GM12878 (cell line): ENCODE data around the gene PLXND1. TPM values are rescaled to one million over a fixed set of nuclear protein-coding genes. Genes with fewer than 3 reads are reported as not detected.

Experiments
- ATAC-seq: fragments of 200-7000 bp; cut with Tn5 transposase; 3 replicates; pipeline ENCODE4 v1.9.1; 2020; ENCODE audit warnings: mild to moderate bottlenecking, moderate library complexity
- BruUV-seq: library from RNA; stranded (reverse); fragments of 400-500 nt; replicated peaks from 2 replicates; lab custom pipeline; 2021; lab: Mats Ljungman, UMichigan
- CTCF ChIA-PET: fragments of 300-600 bp; sonication (Branson Sonifier 250); formaldehyde crosslinking; extraction: SDS; loops from one replicate; lab custom pipeline; 2021; ENCODE audit warnings: inconsistent platforms; lab: Yijun Ruan, JAX
- POLR2A ChIA-PET: fragments of 350-600 bp; formaldehyde crosslinking; extraction: SDS; loops from one replicate; lab custom pipeline; 2021; ENCODE audit warnings: inconsistent platforms; lab: Charles Lee
- RAD21 ChIA-PET: fragments of 300-600 bp; sonication (Branson Sonifier 250); formaldehyde crosslinking; loops from one replicate; lab custom pipeline; 2023; ENCODE audit warnings: antibody characterized with exemption; ENCODE audit not compliant: unreplicated experiment; lab: Charles Lee
- SMC1A ChIA-PET: fragments of 300-600 bp; sonication (Branson Sonifier 250); formaldehyde crosslinking; loops from one replicate; lab custom pipeline; 2023; ENCODE audit not compliant: unreplicated experiment, uncharacterized antibody; lab: Charles Lee
- DNase-seq: peaks from one replicate; pipeline ENCODE4 v3.0.0-alpha.2; 2011; ENCODE audit warnings: low read depth, low spot score
- FAIRE-seq: peaks from 3 replicates; lab custom pipeline; 2011; peaks lifted over from hg19 to GRCh38; lab: Jason Lieb, UNC
- H2AFZ ChIP-seq: 2 replicates; pipeline ENCODE4 v1.6.0; 2011; ENCODE audit warnings: low read depth, low read length, control low read depth; ENCODE audit not compliant: control insufficient read depth
- H3K27ac ChIP-seq: 2 replicates; pipeline ENCODE4 v1.5.1; 2011; ENCODE audit warnings: control low read depth; ENCODE audit not compliant: control insufficient read depth, insufficient read depth
- H3K27me3 ChIP-seq, 2 experiments: replicated peaks in 1 of 2; 2 replicates each; pipeline versions ENCODE4 v1.6.0 to v1.6.1; 2011; ENCODE audit warnings: low read length in 1 of 2; ENCODE audit not compliant: control insufficient read depth in 2 of 2, insufficient read depth in 2 of 2
- H3K36me3 ChIP-seq, 2 experiments: 2 replicates each; pipeline ENCODE4 v1.5.1; 2011; ENCODE audit warnings: low read length in 1 of 2; ENCODE audit not compliant: control insufficient read depth in 2 of 2, insufficient read depth in 2 of 2
- H3K4me1 ChIP-seq: 2 replicates; pipeline ENCODE4 v1.6.1; 2011; ENCODE audit warnings: mild to moderate bottlenecking, low read length, moderate library complexity, mixed read lengths; ENCODE audit not compliant: control insufficient read depth, insufficient read depth
- H3K4me2 ChIP-seq: 2 replicates; pipeline ENCODE4 v1.6.0; 2011; ENCODE audit warnings: control low read depth; ENCODE audit not compliant: control insufficient read depth, insufficient read depth
- H3K4me3 ChIP-seq: fragments of 200-600 bp; sonication (generic); 2 replicates; pipeline ENCODE4 v1.5.1; 2016
- H3K79me2 ChIP-seq: 2 replicates; pipeline ENCODE4 v1.6.0; 2011; ENCODE audit warnings: low read length; ENCODE audit not compliant: control insufficient read depth, insufficient read depth
- H3K9ac ChIP-seq: 2 replicates; pipeline ENCODE4 v1.8.0; 2011; ENCODE audit warnings: low read length, control low read depth, mixed read lengths; ENCODE audit not compliant: control insufficient read depth, insufficient read depth
- H3K9me3 ChIP-seq: replicated peaks from 3 replicates; pipeline ENCODE4 v1.5.1; 2011; ENCODE audit warnings: mild to moderate bottlenecking, low read length; ENCODE audit not compliant: control insufficient read depth, insufficient read depth
- H4K20me1 ChIP-seq: 2 replicates; pipeline ENCODE4 v1.6.0; 2011; ENCODE audit not compliant: control insufficient read depth, insufficient read depth
- BHLHE40 ChIP-seq, 2 experiments: fragments of 450-650 bp in 1 of 2; IDR thresholded peaks; 2 replicates each; pipeline ENCODE4 v1.6.1; 2011 to 2017; ENCODE audit warnings: low read depth in 2 of 2, borderline replicate concordance in 1 of 2, improper control_type of control experiment in 1 of 2, low read length in 1 of 2, mild to moderate bottlenecking in 1 of 2
- CEBPB ChIP-seq, 2 experiments: fragments of 150-350 bp in 1 of 2; IDR thresholded peaks; 2 replicates each; pipeline ENCODE4 v1.6.1; 2012 to 2014; ENCODE audit warnings: low read depth in 2 of 2, low read length in 2 of 2, borderline replicate concordance in 1 of 2, inconsistent platforms in 1 of 2
- DPF2 ChIP-seq: fragments of 450-650 bp; IDR thresholded peaks from 2 replicates; pipeline ENCODE4 v1.6.1; 2017; ENCODE audit warnings: mild to moderate bottlenecking
- EED ChIP-seq: sonication (generic); IDR thresholded peaks from 2 replicates; pipeline ENCODE4 v1.6.1; 2016; ENCODE audit warnings: antibody characterized with exemption, low read depth
- EP300 ChIP-seq, 2 experiments: fragments of 150-350 bp in 1 of 2; IDR thresholded peaks; 2 replicates each; pipeline ENCODE4 v1.6.1; 2011 to 2012; ENCODE audit warnings: low read depth in 2 of 2, low read length in 2 of 2, borderline replicate concordance in 1 of 2, improper control_type of control experiment in 1 of 2, inconsistent platforms in 1 of 2; ENCODE audit not compliant: control insufficient read depth in 1 of 2
- ETV6 ChIP-seq, 2 experiments: fragments of 450-650 bp in 1 of 2; IDR thresholded peaks in 1 of 2; conservative IDR thresholded peaks in 1 of 2; 2 replicates each; pipeline ENCODE4 v1.6.1; 2014; ENCODE audit warnings: antibody characterized with exemption in 1 of 2, borderline replicate concordance in 1 of 2, low read depth in 1 of 2, mild to moderate bottlenecking in 1 of 2, moderate library complexity in 1 of 2
- IKZF1 ChIP-seq: fragments of 450-650 bp; conservative IDR thresholded peaks from 2 replicates; pipeline ENCODE4 v1.6.1; 2017; ENCODE audit warnings: antibody characterized with exemption, mild to moderate bottlenecking
- IKZF2 ChIP-seq, 2 experiments: fragments of 450-650 bp; IDR thresholded peaks; 2 replicates each; pipeline ENCODE4 v1.6.1; 2017; ENCODE audit warnings: mild to moderate bottlenecking in 2 of 2, moderate library complexity in 2 of 2
- KAT2A ChIP-seq: conservative IDR thresholded peaks from 2 replicates; pipeline ENCODE4 v1.6.1; 2011; ENCODE audit warnings: low read depth, low read length; ENCODE audit not compliant: control insufficient read depth
- PAX5 ChIP-seq: IDR thresholded peaks from 2 replicates; pipeline ENCODE4 v1.6.1; 2011; ENCODE audit warnings: low read depth, low read length, borderline replicate concordance
- POLR2A ChIP-seq: IDR thresholded peaks from 2 replicates; pipeline ENCODE4 v1.6.1; 2011; ENCODE audit warnings: low read depth, mild to moderate bottlenecking, low read length
- RAD51 ChIP-seq: fragments of 450-650 bp; IDR thresholded peaks from 2 replicates; pipeline ENCODE4 v1.6.1; 2016; ENCODE audit warnings: moderate library complexity, mild to moderate bottlenecking, inconsistent platforms
- RELA ChIP-seq: fragments of 450-650 bp; IDR thresholded peaks from 2 replicates; pipeline ENCODE4 v1.8.0; 2014; ENCODE audit warnings: borderline replicate concordance; ENCODE audit not compliant: partially characterized antibody
- RUNX3 ChIP-seq: IDR thresholded peaks from 2 replicates; pipeline ENCODE4 v1.6.1; 2012; ENCODE audit warnings: low read length, inconsistent platforms
- SREBF1 ChIP-seq: IDR thresholded peaks from 2 replicates; pipeline ENCODE4 v1.6.1; 2012; ENCODE audit warnings: mild to moderate bottlenecking, low read length
- STAT3 ChIP-seq: IDR thresholded peaks from 2 replicates; pipeline ENCODE4 v1.6.1; 2011; ENCODE audit warnings: low read depth, low read length, improper control_type of control experiment
- TCF12 ChIP-seq: IDR thresholded peaks from 2 replicates; pipeline ENCODE4 v1.6.1; 2011; ENCODE audit warnings: low read depth, mild to moderate bottlenecking, low read length
- WGBS: methylation state at CpG from one replicate; pipeline ENCODE4 v1.1.6; 2016; ENCODE audit warnings: low lambda C conversion rate; ENCODE audit not compliant: insufficient replicate concordance, insufficient coverage; ENCODE audit errors: missing lambda C conversion rate; 5-methylcytosine and 5-hydroxymethylcytosine counted together
- in situ Hi-C: fragments of 300-500 bp; cut with MboI; formaldehyde crosslinking; loops from 9 replicates; pipeline ENCODE4 v1.14.3; 2018; ENCODE audit warnings: mixed read lengths
- intact Hi-C: fragments of 100-400 bp; cut with micrococcal nuclease; formaldehyde crosslinking; loops from one replicate; pipeline ENCODE4 v1.14.2; 2022; ENCODE audit not compliant: unreplicated experiment
- polyA plus RNA-seq, 11 experiments: library from polyadenylated mRNA; depleted of rRNA in 4 of 11; unstranded in 6 of 11; stranded (reverse) in 5 of 11; fragments of >200 nt; fragmentation: Nextera tagmentation in 4 of 11; fragmentation: Illumina TruSeq in 1 of 11; extraction: Ambion mirVana in 4 of 11; extraction: Trizol in 1 of 11; gene quantifications; 1 replicate in 1 of 11; 2 replicates in 10 of 11; pipeline versions ENCODE4 v1.2.1 to v1.2.3, GENCODE V29; 2011 to 2016; ENCODE audit warnings: inconsistent platforms in 2 of 11, missing spikeins in 2 of 11, low read depth in 1 of 11
- total RNA-seq, 4 experiments: library from RNA; depleted of rRNA in 3 of 4; stranded (reverse); fragments of >200 nt in 3 of 4; fragmentation: Illumina TruSeq in 1 of 4; extraction: Trizol in 1 of 4; gene quantifications; 2 replicates each; pipeline versions ENCODE4 v1.2.1 to v1.2.3, GENCODE V29; 2013 to 2021
- TF ChIP-seq, protein P1 (sequence below): fragments of 450-650 bp; IDR thresholded peaks from 2 replicates; pipeline ENCODE4 v1.6.1; 2017; ENCODE audit warnings: antibody characterized with exemption, mild to moderate bottlenecking, moderate library complexity
- TF ChIP-seq, protein P2 (sequence below): fragments of 450-650 bp; IDR thresholded peaks from 2 replicates; pipeline ENCODE4 v1.6.1; 2014; ENCODE audit warnings: mild to moderate bottlenecking

PLXND1 gene
- total and polyA plus RNA-seq, 10 of the 15 experiments (the other 5 are each of a cell fraction or from before 2014, with no cell fraction given), result 0.01 to 2.3 (median 0.72) TPM; not detected in 7

DNA sequence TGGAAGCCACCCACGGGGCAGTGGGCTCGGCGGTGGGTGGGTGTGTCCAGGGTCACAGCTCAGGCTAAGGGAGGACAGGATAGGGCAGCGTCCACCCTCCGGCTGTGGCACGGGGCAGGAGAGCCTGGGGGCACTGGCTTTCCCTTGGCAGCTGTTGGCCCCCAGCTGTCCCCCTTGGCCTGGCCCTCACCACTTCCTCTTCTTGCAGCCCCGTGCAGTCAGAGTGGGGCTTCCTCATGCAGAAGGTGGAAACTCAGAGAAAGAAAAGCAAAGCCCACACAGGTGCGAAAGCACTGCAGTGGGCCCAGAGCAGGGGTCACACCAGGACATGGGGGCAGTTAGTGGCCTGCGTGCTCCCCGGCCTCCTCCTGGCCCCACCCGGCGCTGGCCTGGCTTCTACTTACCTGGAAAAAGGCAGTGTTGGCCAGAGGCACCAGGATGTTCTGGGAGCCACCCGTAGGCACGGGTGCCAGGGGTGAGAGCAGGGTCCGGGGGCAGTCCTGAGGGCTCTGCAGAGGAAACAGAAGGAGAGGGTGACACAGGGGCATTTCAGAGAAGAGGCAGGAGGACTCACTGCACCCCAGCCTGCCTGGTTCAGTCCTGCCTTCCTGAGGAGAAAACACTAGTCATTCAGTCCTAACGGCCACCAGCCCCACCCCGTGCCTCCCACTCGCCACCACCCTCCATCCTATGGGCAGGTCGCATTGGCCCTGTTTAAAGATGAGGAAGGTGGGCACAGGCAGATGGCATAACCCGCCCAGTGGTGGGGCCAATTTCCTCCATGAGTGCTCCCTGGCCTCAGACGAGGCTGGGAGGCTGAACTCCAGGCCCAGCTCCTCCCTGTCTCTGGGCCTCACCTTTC lies 28.3 kb downstream of the PLXND1 start:
- FAIRE-seq (no peak), DNase-seq (no peak), ATAC-seq (peak; percentile 84)
- Histone ChIP-seq H3K27ac (no peak overlapping the region), H4K20me1 (no peaks in the 10 kb centered on the region), H3K36me3 (no peaks in the 10 kb centered on the region), H3K27me3 (no peaks in the 10 kb centered on the region), H3K4me1 (peaks cover 22% of the 10 kb centered on the region), H3K9me3 (no peaks in the 10 kb centered on the region), H2AFZ (no peak overlapping the region; the same call in 1 of the 2 replicates), H3K9ac (no peak overlapping the region), H3K79me2 (no peaks in the 10 kb centered on the region), H3K4me3 (no peak overlapping the region), H3K4me2 (peak overlapping the region; percentile 44)
- 29% methylated on average over 20 of the region's 21 CpGs for WGBS
- CTCF ChIA-PET, result interaction anchor here (1.3 to 2.0 kb wide), 2 partner anchors 15 to 88 kb away, joined by 4 to 8 read pairs; no protein-coding TSS in a partner anchor
- in situ Hi-C loops (no loop called here), intact Hi-C loops (no loop called here)
- RAD21 ChIA-PET, result interaction anchor here (0.6 to 1.3 kb wide), 2 partner anchors 53 to 88 kb away, joined by 3 to 4 read pairs; no protein-coding TSS in a partner anchor
- POLR2A ChIA-PET, result interaction anchor here (0.5 to 1.1 kb wide), 3 partner anchors 43 to 300 kb away, joined by 3 to 5 read pairs (median 3); no protein-coding TSS in a partner anchor
- no TSS peak for BruUV-seq
- SMC1A ChIA-PET, result interaction anchor here (0.6 kb wide), 1 partner anchor 25 kb away, joined by 3 read pairs; no protein-coding TSS in a partner anchor
- TF ChIP-seq EED, result peak; percentile 58
- TF ChIP-seq RUNX3, result peak; percentile 35; the same call in 1 of the 2 replicates
- no peak for TF ChIP-seq CEBPB (IDR thresholded peaks at IDR 0.05; ENCODE audit: borderline replicate concordance in 1 of 2, low read depth in 2 of 2, low read length in 2 of 2)
- TF ChIP-seq TCF12, result peak; percentile 87
- TF ChIP-seq, protein P1, sequence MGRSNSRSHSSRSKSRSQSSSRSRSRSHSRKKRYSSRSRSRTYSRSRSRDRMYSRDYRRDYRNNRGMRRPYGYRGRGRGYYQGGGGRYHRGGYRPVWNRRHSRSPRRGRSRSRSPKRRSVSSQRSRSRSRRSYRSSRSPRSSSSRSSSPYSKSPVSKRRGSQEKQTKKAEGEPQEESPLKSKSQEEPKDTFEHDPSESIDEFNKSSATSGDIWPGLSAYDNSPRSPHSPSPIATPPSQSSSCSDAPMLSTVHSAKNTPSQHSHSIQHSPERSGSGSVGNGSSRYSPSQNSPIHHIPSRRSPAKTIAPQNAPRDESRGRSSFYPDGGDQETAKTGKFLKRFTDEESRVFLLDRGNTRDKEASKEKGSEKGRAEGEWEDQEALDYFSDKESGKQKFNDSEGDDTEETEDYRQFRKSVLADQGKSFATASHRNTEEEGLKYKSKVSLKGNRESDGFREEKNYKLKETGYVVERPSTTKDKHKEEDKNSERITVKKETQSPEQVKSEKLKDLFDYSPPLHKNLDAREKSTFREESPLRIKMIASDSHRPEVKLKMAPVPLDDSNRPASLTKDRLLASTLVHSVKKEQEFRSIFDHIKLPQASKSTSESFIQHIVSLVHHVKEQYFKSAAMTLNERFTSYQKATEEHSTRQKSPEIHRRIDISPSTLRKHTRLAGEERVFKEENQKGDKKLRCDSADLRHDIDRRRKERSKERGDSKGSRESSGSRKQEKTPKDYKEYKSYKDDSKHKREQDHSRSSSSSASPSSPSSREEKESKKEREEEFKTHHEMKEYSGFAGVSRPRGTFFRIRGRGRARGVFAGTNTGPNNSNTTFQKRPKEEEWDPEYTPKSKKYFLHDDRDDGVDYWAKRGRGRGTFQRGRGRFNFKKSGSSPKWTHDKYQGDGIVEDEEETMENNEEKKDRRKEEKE, result no peak
- TF ChIP-seq RAD51, result no peak
- TF ChIP-seq DPF2, result peak; percentile 93
- TF ChIP-seq BHLHE40 (IDR thresholded peaks at IDR 0.05; ENCODE audit: borderline replicate concordance in 1 of 2, low read depth in 2 of 2, low read length in 1 of 2), result peak in 1 of 2 experiments; percentile 84; a peak in 3 of 4 replicates
- peak; percentile 62; the same call in 1 of the 2 replicates for TF ChIP-seq PAX5
- TF ChIP-seq RELA, result no peak
- TF ChIP-seq POLR2A, result no peak
- TF ChIP-seq SREBF1, result no peak
- TF ChIP-seq IKZF1, result peak; percentile 84
- peak in 1 of 2 experiments; percentile 50; a peak in 1 of 4 replicates for TF ChIP-seq EP300 (IDR thresholded peaks at IDR 0.05; ENCODE audit: borderline replicate concordance in 1 of 2, control insufficient read depth in 1 of 2, low read depth in 2 of 2, low read length in 2 of 2)
- TF ChIP-seq KAT2A, result no peak
- TF ChIP-seq STAT3, result no peak
- TF ChIP-seq ETV6 (conservative IDR thresholded peaks at IDR 0.05 in 1 of 2, IDR thresholded peaks at IDR 0.05 in 1 of 2; ENCODE audit: borderline replicate concordance in 1 of 2, low read depth in 1 of 2), result no peak
- peak; percentile 65 to 68; a peak in 3 of 4 replicates for TF ChIP-seq IKZF2 (IDR thresholded peaks at IDR 0.05)
- TF ChIP-seq, protein P2, sequence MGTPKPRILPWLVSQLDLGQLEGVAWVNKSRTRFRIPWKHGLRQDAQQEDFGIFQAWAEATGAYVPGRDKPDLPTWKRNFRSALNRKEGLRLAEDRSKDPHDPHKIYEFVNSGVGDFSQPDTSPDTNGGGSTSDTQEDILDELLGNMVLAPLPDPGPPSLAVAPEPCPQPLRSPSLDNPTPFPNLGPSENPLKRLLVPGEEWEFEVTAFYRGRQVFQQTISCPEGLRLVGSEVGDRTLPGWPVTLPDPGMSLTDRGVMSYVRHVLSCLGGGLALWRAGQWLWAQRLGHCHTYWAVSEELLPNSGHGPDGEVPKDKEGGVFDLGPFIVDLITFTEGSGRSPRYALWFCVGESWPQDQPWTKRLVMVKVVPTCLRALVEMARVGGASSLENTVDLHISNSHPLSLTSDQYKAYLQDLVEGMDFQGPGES, result no peak
